GM12874 (cell line): Measurements from ENCODE around the gene GIGYF2.

Experiments used
- CTCF ChIP-seq: IDR thresholded peaks from 2 replicates; pipeline ENCODE4 v1.5.1; 2011; ENCODE audit warnings: low read depth, mild to moderate bottlenecking, control low read depth, low read length, moderate library complexity; ENCODE audit not compliant: insufficient read depth

GIGYF2 gene

GRCh38 chr2:232839411-232840079, 142.4 kb downstream of the GIGYF2 start:
- TF ChIP-seq CTCF = no peak

GRCh38 chr2:232842689-232843088, 145.6 kb downstream of the GIGYF2 start:
- TF ChIP-seq CTCF = no peak

GRCh38 chr2:232843834-232844233, 146.7 kb downstream of the GIGYF2 start:
- TF ChIP-seq CTCF = no peak

GRCh38 chr2:232846055-232846454, 148.9 kb downstream of the GIGYF2 start:
- no peak for TF ChIP-seq CTCF

GRCh38 chr2:232850039-232850438, 152.9 kb downstream of the GIGYF2 start:
- no peak for TF ChIP-seq CTCF

- TF ChIP-seq CTCF = no peak
Observed at GRCh38 chr2:232852676-232853075, 155.5 kb downstream of the GIGYF2 start.

GRCh38 chr2:232854082-232854481, 157.0 kb downstream of the GIGYF2 start:
- TF ChIP-seq CTCF = no peak
